ENCODE measurements around the gene SMARCC2.
"Not testable (repeated sequence)": the region's sequence is repeated elsewhere in the genome, so short reads cannot be mapped to it uniquely, and the experiment has no call there.

The SMARCC2 gene

GRCh38 chr12:56119361-56119796 is 69.9 kb downstream of the SMARCC2 start:
- POLR2A ChIA-PET = interaction anchor here (0.7 to 3.8 kb wide), 7 partner anchors 9 to 72 kb away, joined by 3 to 24 read pairs (median 3); partner anchors contain the start of genes ESYT1, MYL6, PA2G4 and SMARCC2
- CTCF ChIA-PET = interaction anchor here (0.6 to 12.9 kb wide), 37 partner anchors 8 to 345 kb away, joined by 3 to 311 read pairs (median 6); partner anchors contain the start of genes ANKRD52, ESYT1, MYL6 and PA2G4
- H3K4me3 ChIP-seq (ENCODE audit: low read depth, low read length) = peak overlapping the region; percentile 81
- peak; percentile 69 for TF ChIP-seq CTCF (IDR thresholded peaks at IDR 0.05; ENCODE audit: insufficient read depth, low read length, missing control alignments)
- DNase-seq (ENCODE audit: low read depth, low spot score) = peak; percentile 89

- no peak for DNase-seq (ENCODE audit: low read depth, low spot score)
- TF ChIP-seq CTCF (IDR thresholded peaks at IDR 0.05; ENCODE audit: insufficient read depth, low read length, missing control alignments) = no peak
- ChIA-PET POLR2A (interaction anchor here (0.5 to 4.7 kb wide), 19 partner anchors 8 to 396 kb away, joined by 3 to 49 read pairs (median 5); partner anchors contain the start of genes ANKRD52, ESYT1, MYL6 and PA2G4), CTCF (interaction anchor here (0.8 to 12.9 kb wide), 38 partner anchors 9 to 379 kb away, joined by 3 to 311 read pairs (median 4); partner anchors contain the start of genes ANKRD52, ESYT1, MYL6 and PA2G4)
- peak overlapping the region; percentile 81 for H3K4me3 ChIP-seq (ENCODE audit: low read depth, low read length)
Observed at GRCh38 chr12:56118688-56119357, 70.5 kb downstream of the SMARCC2 start.

- peak; percentile 80 for TF ChIP-seq CTCF (IDR thresholded peaks at IDR 0.05; ENCODE audit: insufficient read depth, low read length, missing control alignments)
- peak within 1 kb of the TSS; percentile 94 for H3K4me3 ChIP-seq (ENCODE audit: low read depth, low read length)
- POLR2A ChIA-PET = interaction anchor here (0.5 to 4.7 kb wide), 21 partner anchors 9 to 397 kb away, joined by 3 to 49 read pairs (median 4); partner anchors contain the start of genes ANKRD52, ESYT1, MYL6 and PA2G4
- CTCF ChIA-PET = interaction anchor here (0.8 to 12.9 kb wide), 31 partner anchors 9 to 378 kb away, joined by 3 to 311 read pairs (median 4); partner anchors contain the start of genes ESYT1, MYL6, PA2G4 and RNF41
- peak; percentile 95 for DNase-seq (ENCODE audit: low read depth, low spot score)
Observed at GRCh38 chr12:56117778-56118687, 71.2 kb downstream of the SMARCC2 start, which contains the start of gene ZC3H10. TSS of gene ZC3H10 (plus strand) at chr12:56118266. CDS start at chr12:56120563, 2,297 bp downstream.

- DNase-seq (ENCODE audit: low read depth, low spot score) = not testable (repeated sequence)
- CTCF ChIA-PET = interaction anchor here (0.6 to 12.9 kb wide), 9 partner anchors 9 to 105 kb away, joined by 3 to 311 read pairs (median 35); partner anchors contain the start of genes ESYT1, MYL6, MYL6B and PA2G4
- POLR2A ChIA-PET = interaction anchor here (0.7 to 4.7 kb wide), 7 partner anchors 11 to 72 kb away, joined by 3 to 49 read pairs (median 10); partner anchors contain the start of genes ESYT1, MYL6, PA2G4 and SMARCC2
- peak overlapping the region; percentile 94 for H3K4me3 ChIP-seq (ENCODE audit: low read depth, low read length)
Observed at GRCh38 chr12:56117082-56117706, 72.1 kb downstream of the SMARCC2 start.

- ChIA-PET CTCF (interaction anchor here (0.6 to 12.9 kb wide), 8 partner anchors 9 to 78 kb away, joined by 3 to 311 read pairs (median 18); partner anchors contain the start of genes ESYT1, MYL6B and SMARCC2), POLR2A (interaction anchor here (0.7 to 4.7 kb wide), 7 partner anchors 12 to 73 kb away, joined by 3 to 49 read pairs (median 10); partner anchors contain the start of genes ESYT1, MYL6, PA2G4 and SMARCC2)
- peak within 1 kb of the TSS; percentile 94 for H3K4me3 ChIP-seq (ENCODE audit: low read depth, low read length)
- peak; percentile 50 for DNase-seq (ENCODE audit: low read depth, low spot score)
- TF ChIP-seq CTCF (IDR thresholded peaks at IDR 0.05; ENCODE audit: insufficient read depth, low read length, missing control alignments) = no peak
Observed at GRCh38 chr12:56116267-56117081, 72.8 kb downstream of the SMARCC2 start, which contains the start of gene RPL41. TSS of gene RPL41 (plus strand) at chr12:56116633.
